RWPE2 (cell line): ENCODE results near the gene LDHAL6B.
A peak's percentile ranks its signal among the peaks of the same experiment; 100 is the strongest.

ENCODE experiments used
- ATAC-seq: fragments of 200-7000 bp; cut with Tn5 transposase; 3 replicates; pipeline ENCODE4 v1.9.1; 2021; ENCODE audit warnings: low read depth
- DNase-seq: peaks from one replicate; pipeline ENCODE4 v3.0.0-alpha.2; 2020; ENCODE audit warnings: low spot score
- H3K27ac ChIP-seq: fragments of 450-650 bp; 2 replicates; pipeline ENCODE4 v1.5.1; 2017; ENCODE audit warnings: mild to moderate bottlenecking; ENCODE audit not compliant: poor library complexity, severe bottlenecking
- H3K27me3 ChIP-seq: fragments of 250-450 bp; sonication (Bioruptor Pico); 2 replicates; pipeline ENCODE4 v1.5.1; 2021; ENCODE audit warnings: mild to moderate bottlenecking, moderate library complexity; ENCODE audit not compliant: insufficient read depth, poor library complexity, severe bottlenecking
- H3K36me3 ChIP-seq: fragments of 250-450 bp; sonication (Bioruptor Pico); 2 replicates; pipeline ENCODE4 v1.5.1; 2020; ENCODE audit warnings: low read depth, mild to moderate bottlenecking, moderate library complexity
- H3K4me1 ChIP-seq: fragments of 250-450 bp; sonication (Bioruptor Pico); 2 replicates; pipeline ENCODE4 v1.5.1; 2021; ENCODE audit warnings: mild to moderate bottlenecking, moderate library complexity; ENCODE audit not compliant: insufficient read depth, poor library complexity, severe bottlenecking
- H3K4me3 ChIP-seq: fragments of 250-450 bp; sonication (Bioruptor Pico); 2 replicates; pipeline ENCODE4 v1.5.1; 2021; ENCODE audit warnings: mild to moderate bottlenecking, moderate library complexity; ENCODE audit not compliant: severe bottlenecking
- H3K9me3 ChIP-seq: fragments of 250-450 bp; sonication (Bioruptor Pico); 2 replicates; pipeline ENCODE4 v1.5.1; 2021; ENCODE audit warnings: mild to moderate bottlenecking, moderate library complexity; ENCODE audit not compliant: severe bottlenecking
- TF ChIP-seq, protein P1 (sequence below): fragments of 450-650 bp; IDR thresholded peaks from one replicate; pipeline ENCODE4 v1.5.1; 2017; ENCODE audit warnings: mild to moderate bottlenecking, moderate library complexity; ENCODE audit not compliant: poor library complexity, severe bottlenecking

The LDHAL6B gene

GRCh38 chr15:59194639-59195325 is 11.9 kb upstream of the LDHAL6B start:
- TF ChIP-seq, protein P1, sequence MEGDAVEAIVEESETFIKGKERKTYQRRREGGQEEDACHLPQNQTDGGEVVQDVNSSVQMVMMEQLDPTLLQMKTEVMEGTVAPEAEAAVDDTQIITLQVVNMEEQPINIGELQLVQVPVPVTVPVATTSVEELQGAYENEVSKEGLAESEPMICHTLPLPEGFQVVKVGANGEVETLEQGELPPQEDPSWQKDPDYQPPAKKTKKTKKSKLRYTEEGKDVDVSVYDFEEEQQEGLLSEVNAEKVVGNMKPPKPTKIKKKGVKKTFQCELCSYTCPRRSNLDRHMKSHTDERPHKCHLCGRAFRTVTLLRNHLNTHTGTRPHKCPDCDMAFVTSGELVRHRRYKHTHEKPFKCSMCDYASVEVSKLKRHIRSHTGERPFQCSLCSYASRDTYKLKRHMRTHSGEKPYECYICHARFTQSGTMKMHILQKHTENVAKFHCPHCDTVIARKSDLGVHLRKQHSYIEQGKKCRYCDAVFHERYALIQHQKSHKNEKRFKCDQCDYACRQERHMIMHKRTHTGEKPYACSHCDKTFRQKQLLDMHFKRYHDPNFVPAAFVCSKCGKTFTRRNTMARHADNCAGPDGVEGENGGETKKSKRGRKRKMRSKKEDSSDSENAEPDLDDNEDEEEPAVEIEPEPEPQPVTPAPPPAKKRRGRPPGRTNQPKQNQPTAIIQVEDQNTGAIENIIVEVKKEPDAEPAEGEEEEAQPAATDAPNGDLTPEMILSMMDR, result no peak
- no peak overlapping the region for H3K4me3 ChIP-seq
- no peak for DNase-seq
- H3K36me3 ChIP-seq, result peaks cover 85% of the 10 kb centered on the region
- no peaks in the 10 kb centered on the region for H3K27me3 ChIP-seq
- no peak for ATAC-seq
- peaks cover 21% of the 10 kb centered on the region for H3K4me1 ChIP-seq
- no peaks in the 10 kb centered on the region for H3K9me3 ChIP-seq
- H3K27ac ChIP-seq, result no peak overlapping the region

DNA sequence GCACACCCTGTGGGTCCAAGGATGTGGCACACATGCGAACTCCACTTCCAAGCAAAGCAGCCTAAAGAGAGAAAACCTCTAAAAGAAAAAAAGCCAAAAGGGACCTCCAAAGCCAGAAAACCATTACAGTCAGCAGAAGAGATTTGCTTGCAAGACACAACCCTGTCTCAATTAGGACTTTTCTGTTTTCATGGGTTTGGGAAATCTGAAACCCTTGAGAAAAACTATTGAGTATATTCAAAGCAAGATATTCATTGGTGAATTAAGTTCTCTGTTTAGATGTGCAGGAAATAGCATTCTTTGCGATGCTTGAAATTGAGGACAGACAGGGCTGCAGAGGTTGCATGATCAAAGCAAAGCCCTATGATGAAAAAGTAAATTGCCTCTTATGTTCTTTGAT is 10.2 kb upstream of the LDHAL6B start:
- Histone ChIP-seq H3K4me3 (no peak overlapping the region), H3K27ac (no peak overlapping the region), H3K4me1 (peaks cover 26% of the 10 kb centered on the region), H3K9me3 (no peaks in the 10 kb centered on the region), H3K36me3 (peaks cover 86% of the 10 kb centered on the region), H3K27me3 (no peaks in the 10 kb centered on the region)
- TF ChIP-seq, protein P1, result no peak
- DNase-seq (no peak), ATAC-seq (no peak)

DNA sequence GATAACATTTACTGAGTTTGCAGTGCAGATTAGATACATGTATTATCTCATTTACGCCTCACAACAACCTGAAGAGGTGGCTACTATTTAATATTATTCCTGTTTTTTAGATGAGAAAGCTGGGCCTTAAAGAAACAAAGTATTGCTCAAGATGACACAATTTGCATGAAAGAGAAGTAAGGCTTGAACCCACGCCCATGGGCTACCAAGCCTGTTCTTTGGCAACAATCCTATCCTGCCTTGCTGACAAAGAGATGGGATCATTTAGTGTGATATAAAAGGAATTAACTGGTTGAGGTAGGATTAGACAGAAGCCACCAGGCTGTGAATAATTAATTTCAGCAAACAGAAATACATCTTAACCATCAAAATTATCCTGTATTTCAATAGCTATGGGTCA is 9.2 kb upstream of the LDHAL6B start:
- DNase-seq (no peak), ATAC-seq (no peak)
- Histone ChIP-seq H3K9me3 (no peaks in the 10 kb centered on the region), H3K27me3 (no peaks in the 10 kb centered on the region), H3K36me3 (peaks cover 94% of the 10 kb centered on the region), H3K4me1 (peaks cover 18% of the 10 kb centered on the region), H3K4me3 (no peak overlapping the region), H3K27ac (no peak overlapping the region)
- TF ChIP-seq, protein P1, result no peak

DNA sequence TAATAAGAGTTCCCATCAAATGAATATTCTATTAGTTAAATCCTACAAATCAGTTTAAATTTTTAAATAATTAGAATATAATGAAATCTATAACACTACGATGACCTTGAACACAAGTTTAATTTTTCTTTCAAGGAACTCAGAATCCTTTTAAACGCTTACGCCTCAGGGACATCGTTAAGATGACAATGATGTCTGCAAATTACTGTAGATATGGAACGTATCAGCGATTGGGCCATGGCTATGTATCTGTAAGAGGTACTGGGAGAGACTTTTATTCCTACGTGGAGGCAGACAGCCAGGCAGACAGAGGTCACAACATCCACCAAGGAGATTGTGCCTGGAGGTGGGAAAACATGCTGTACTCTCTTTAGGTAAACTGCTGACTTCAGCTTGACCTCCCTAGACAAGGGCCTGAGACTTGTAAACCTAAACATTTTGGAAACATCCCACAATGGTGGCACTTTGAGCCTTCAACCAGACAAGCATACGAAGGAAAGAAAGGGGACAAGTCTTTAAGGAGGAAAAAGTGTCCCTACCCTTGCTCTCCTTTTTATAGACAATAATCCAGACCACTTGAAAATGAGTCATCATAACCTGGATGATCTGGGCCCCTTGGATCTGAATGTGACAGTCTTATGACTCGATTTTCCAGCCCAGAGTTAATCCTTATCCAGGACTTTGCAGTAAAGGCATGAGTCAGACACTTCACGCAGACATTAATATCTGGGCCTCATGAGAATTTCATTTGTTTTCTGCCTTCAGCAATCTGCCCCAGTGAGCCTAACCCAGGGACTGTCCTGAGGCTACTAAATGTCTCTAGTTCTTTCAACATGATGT is 6.8 kb upstream of the LDHAL6B start:
- peaks cover 94% of the 10 kb centered on the region for H3K36me3 ChIP-seq
- ATAC-seq, result peak; percentile 83

More for the DNA sequence above, 6.8 kb upstream of the LDHAL6B start:
- peak overlapping the region; percentile 67 for H3K27ac ChIP-seq
- no peak overlapping the region for H3K4me3 ChIP-seq
- TF ChIP-seq, protein P1, result no peak
- peaks cover 14% of the 10 kb centered on the region for H3K4me1 ChIP-seq
- H3K27me3 ChIP-seq, result no peaks in the 10 kb centered on the region
- no peaks in the 10 kb centered on the region for H3K9me3 ChIP-seq
- peak; percentile 35 for DNase-seq
